ENCODE results near the gene ORC5.

DNA sequence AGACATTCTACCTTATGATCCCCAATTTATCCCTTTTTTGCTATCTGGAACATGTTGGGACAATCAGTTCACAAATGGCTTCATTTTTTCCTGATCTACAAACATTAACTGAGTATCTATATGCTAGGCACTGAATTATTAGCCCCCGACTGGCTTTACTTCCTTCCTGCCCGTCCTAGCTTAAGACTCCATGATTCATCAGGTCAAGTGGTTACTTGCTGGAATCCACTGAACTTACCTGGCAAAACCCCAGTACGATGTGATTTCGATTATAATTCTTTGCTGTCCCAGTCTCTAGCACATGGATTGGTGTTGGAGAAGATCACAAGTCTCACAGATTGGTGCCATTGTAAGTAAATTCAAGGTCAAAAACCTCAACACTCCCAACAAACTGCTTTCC lies 77.1 kb downstream of the ORC5 start:
- TF ChIP-seq POLR2AphosphoS5 (IDR thresholded peaks at IDR 0.05; ENCODE audit: low read depth, low read length) (no peak), POLR2A (IDR thresholded peaks at IDR 0.05; ENCODE audit: low read depth, low read length) (no peak)
